ENCODE data around the gene NCK2.

The NCK2 gene

DNA sequence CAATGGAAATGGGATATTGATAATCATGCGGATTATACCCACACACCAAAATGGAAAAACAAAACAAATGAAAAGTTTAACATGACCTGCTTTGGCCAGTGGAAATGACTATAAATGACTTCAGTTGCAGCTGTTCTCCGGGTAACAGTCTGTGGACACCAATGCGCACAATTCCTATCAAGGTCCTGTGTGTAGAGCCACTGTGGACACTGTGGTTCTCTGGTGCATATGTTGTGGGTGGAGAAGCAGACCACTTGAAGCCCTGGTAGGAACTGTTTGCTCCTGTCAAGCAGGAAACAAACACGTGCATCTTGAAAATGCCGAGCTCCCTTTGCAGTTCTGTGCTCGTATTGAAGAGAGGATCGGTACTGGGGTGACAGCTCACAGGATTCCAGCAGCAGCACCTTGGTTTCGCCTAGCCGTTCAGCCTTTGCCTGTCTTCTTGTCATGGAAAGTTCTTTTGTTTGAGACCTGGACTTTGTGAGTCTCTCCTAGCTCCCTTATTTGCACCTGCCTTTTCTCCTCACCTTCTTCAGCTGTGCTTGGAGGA lies 32.9 kb downstream of the NCK2 start:
- DNase-seq (ENCODE audit: low spot score): no peak

DNA sequence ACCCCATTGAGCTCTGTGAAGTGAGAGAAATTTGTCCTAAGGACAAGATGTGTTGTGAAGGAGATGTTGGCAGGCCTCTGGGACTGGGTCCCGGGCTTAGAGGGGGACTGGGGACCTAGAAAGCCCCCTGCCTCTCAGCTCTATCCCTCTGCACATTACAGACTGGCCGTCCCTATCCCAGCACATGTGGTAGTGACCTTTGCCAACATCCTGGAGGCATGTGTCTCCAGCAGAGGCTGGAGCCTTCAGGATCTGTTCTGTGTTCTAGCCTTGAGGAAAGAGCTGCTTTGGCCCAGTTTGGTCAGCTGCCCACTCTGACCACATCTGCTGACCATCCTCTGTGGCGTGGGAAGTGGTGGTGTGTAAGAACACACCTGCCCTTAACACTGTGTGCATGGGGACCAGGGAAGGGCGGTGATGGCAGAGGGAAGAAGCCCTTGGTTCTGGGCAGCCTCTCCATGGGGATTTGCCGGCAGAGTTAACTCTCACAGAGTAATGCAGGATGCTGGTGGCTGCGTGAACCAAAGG lies 33.4 kb downstream of the NCK2 start:
- no peak for DNase-seq (ENCODE audit: low spot score)

DNA sequence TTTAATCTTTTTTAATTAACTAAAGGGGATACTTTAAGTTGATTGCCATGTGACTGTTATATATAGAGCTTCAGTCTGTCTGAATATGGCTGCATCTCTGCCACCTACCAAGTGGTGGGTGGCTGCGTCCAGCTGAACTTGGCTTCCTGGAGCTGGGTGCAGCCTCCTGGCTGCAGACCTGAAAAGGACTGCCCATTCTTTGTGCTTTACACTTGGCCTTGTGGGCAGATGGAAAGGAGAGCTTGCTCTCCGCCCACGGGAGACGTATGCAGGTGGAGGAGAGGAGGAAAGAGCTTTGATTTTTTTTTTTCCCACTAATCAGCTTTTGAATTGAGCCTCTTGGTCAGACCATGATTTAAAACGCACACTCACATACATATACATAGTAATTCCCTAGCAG lies 34.7 kb downstream of the NCK2 start:
- DNase-seq (ENCODE audit: low spot score): no peak

DNA sequence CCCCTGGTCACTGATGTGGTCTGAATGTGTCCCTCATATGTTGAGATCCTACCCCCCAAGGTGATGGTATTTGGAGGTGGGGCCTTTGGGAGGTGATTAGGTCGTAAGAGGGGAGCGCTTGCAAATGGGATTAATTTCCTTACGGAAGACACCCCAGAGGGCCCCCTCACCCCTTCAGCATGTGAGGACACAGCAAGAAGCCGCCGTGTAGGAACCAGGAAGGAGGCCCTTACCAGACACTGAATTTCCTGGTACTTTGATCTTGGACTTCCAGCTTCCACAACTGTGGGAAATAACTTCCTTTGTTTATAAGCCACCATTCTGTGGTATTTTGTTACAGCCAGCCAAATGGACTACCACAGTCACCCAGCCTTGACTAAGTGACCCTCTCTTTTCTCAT lies 35.9 kb downstream of the NCK2 start:
- DNase-seq (ENCODE audit: low spot score): no peak

DNA sequence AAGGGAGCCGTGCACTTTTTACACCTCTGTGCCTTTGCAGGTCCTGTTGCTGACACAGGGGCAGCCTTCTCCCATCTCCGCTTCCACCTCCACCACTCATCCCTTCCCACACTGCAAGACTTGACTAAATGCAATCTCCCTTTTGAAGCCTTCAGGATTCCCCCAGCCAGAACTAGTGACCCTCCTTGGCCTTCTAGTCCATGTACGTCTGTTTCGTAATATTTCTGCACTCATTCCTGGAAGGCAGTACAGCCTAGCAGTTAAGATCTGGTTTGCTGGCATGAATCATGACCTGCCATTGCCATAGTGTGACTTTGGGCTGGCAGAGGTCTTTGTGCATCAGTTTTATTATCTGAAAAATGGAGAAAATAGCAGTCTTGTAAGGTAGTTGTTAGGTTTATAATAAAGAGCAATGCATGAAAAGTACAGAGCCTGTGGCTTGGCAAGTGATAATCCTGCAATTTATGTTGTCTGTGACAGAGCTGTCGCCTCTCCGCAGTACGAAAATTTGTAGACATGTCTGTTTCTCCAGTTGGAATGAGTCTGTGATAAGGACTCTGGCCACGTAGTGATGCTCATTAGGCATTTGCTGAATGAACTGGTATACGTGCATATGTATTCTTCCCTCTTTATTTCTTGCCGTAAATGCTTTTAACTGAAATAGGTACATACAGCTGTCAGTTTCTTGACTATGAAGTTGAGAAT lies 36.7 kb downstream of the NCK2 start:
- DNase-seq (ENCODE audit: low spot score): no peak

DNA sequence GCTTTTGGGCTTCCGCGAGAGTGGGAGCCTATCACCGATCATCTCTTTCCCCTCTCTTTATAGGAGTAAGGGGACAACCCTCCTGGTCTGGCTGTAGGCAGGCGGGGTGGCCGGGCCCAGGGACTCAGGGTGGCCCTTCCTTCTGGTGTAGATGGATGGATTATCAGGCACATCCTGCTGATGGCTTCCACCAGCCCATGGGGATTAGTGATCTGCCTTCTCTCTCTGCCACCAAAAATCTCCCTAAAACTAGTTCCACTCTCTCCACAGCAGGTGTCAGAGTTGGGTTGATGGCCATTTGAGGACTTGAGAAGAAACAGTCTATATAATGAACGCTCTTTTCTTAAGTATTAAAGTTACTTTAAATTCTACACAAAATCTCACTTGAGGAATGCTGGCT lies 37.4 kb downstream of the NCK2 start:
- no peak for DNase-seq (ENCODE audit: low spot score)

DNA sequence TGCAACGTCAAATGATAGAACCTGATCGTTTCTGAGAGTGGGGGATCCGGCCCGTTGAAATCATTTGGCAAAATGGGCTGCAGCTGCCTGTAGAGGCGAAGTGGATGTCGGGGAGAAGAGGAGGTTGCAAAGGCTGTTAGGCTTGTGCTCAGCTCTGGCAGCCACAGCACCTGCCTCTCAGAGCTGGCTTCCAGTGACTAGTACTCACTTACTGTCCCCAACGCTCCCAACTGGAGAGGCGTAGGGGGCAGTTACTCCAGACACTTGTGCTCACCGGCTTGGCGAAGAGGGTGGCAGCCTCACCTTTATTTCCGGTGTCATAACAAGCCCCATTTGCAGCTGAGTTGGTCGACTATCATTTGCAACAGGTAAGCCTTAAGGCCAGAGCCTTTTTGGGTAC lies 37.9 kb downstream of the NCK2 start:
- DNase-seq (ENCODE audit: low spot score): no peak

DNA sequence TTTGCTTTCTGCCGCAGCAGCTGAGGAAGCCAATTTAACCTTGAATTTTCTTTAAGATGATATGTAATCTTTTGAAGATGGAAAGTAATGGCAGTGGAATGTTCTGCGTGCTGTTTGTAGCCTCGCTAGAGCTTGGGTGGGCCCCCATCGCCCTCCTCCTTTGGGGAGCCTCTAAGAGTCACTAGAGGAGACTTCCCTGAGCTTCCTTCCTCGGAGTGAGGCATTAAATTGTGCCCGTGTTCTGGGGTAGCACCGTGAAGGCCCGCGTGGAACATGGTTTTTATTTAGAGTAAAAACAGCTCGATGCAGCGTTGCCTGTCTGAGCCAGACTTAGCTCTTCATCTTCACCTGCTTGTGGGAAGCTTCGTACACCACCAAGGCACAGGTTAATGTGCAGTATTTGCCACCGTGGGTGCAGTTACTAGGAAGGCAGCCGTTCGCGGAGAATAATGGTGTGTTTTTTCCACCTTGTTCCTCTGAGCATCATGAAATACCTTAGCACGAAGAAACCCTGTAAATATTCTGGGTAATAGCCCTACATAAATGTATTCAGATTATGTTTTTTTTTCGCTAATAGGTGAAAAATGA lies 38.5 kb downstream of the NCK2 start:
- no peak for DNase-seq (ENCODE audit: low spot score)

DNA sequence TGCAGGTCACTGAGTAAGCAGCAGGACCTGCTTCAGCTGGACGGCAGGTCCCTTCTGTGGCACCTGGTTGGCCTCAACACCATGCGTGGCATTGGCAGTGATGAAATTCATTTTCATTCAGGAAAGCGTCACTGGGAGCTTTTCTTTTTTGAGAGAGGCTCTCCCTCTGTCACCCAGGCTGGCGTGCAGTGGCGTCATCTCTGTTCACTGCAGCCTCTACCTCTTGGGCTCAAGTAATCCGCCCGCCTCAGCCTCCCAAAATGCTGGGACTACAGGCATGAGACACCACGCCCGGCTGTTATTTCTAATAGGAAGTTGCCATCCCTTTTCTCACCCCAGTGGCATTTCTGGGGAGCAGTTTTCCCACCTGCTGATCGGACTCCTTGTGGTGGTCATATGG lies 39.3 kb downstream of the NCK2 start:
- DNase-seq (ENCODE audit: low spot score): no peak

DNA sequence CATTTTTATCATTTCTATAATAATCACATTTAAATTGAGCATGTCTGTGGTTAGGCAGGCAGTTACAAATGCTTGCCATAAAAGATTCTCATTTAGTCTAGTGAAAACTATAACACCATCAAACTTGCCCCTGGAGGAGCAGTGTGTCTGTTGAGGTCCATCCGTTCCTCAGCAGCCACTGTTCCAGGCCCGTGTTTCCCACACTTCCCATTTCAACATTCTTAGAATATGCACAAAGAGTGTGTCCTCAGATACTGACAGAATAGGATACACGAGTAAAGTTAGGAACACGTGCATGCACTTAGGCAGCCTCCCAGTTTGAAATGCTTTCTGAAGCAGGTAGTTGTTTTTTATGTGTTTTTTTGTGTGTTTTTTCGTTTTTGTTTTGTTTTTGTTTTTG lies 39.9 kb downstream of the NCK2 start:
- DNase-seq (ENCODE audit: low spot score): no peak

DNA sequence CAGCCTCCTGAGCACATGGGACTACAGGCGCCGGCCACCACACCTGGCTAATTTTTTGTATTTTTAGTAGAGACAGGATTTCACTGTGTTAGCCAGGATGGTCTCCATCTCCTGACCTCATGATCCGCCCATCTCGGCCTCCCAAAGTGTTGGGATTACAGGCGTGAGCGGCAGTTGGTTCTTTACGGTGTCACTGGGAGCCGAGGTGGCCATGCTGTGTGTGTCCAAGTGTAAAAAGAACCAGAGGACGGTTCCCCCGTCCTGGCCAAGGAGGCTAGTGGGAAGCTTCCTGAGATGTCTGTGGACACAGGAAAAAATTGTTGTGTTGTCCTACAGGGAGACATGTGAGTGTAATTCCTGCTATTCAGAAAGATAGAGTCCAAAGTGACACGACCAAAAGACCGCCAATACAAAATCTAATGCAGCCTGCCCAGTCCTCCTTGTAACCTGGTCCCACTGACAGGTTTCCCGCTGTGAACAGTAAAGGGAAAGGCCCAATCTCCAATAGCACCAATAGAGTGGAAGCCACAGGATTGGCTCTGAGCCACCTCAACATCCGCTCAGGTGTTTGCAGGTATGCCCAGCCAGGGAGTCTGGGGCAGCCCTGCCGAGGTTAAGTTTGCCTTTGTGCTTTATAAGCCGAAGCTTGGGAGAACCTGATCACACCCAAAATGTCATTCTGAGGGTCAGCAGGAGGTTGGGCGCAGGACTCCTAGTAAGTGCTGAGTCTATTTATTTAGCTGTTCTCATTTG lies 40.6 kb downstream of the NCK2 start:
- no peak for DNase-seq (ENCODE audit: low spot score)

DNA sequence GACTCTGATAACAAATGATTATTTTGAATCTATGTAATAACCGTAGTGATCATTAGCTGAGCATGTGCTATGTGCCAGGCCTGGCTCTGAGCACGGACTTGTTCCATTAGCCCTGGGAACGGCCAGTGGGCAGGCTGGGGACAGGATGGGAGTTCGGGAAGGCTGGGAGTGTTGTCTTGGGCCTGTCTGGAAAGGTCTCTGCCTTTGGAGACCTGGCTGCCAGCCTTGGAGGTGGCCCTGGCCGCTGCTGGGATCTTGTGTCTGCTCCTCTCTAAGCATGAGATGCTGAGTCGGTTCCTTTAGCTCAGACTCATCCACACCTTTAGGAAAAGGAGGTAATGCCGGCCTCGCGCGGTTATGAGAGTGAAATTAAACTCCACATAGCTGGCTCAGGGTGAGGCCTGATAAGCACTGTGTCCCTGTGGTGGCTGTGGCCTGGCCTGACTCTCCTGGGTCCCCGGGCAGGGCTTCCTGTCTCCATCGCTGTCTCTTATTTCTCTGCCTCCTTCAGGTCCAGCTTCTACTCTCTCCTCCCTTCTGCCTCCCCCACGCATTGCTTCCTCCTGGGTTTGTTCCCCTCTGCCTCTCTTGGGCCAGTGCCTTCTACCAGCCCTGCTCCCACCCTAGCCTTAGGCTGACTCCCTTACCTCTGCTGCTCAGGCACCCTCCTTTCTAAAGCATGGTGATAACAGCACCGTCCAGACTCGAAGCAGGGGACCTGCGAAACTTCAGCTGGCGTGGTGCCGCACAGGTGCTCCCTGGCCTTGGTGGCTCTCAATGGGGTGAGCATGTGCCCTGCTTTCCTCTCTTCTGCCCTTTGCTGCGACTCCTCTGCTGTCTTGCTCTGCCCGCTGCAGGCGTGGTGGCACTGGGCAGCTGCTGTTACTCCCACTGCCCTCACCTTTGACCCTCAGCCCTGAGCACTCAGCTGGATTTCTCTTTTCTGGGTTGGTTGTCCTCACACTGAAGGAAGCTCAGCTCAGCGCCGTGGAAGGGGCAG lies 41.8 kb downstream of the NCK2 start:
- DNase-seq (ENCODE audit: low spot score): no peak

DNA sequence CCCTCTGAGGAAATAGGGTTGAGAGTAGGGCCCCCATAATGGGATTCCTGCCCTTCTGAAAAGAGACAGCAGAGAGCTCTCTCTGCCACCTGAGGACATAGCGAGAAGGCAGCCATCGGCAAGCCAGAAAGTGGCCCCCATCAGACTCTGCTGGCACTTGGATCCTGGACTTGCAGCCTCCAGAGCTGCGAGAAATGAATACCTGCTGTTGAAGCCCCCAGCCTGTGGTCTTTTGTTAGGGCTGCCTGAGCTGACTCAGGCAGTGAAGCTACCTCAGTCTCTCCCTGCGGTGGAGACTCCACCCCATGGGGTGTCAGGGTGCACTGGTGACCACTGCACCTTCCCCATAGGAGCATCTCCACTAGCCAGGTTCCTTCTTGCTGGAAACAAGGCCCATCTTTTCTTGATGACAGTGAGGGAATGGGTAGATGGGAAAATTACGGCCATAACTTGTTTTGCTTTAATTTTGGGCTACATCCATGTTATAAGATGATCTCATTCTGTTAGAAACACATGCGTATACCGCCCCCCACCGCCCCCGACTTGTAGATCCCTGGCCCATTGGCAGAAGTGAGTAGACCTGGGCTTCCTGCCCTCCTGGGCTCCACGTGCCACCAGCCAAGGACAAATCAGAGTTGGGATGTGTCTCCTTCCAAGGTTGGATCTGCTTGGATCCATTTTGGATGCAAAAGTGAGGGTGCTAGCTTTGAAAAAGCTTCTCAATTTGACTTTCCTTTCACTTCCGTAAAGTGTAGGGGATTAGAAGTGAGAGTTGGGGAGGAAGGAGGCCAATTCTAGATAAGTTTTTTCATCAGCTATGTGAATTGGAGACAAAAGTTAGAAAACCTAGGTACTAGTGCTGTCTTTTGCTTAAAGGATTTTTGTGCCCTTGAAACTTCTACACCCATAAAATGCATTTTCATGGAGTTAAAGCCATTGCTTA lies 42.9 kb downstream of the NCK2 start:
- DNase-seq (ENCODE audit: low spot score): no peak

DNA sequence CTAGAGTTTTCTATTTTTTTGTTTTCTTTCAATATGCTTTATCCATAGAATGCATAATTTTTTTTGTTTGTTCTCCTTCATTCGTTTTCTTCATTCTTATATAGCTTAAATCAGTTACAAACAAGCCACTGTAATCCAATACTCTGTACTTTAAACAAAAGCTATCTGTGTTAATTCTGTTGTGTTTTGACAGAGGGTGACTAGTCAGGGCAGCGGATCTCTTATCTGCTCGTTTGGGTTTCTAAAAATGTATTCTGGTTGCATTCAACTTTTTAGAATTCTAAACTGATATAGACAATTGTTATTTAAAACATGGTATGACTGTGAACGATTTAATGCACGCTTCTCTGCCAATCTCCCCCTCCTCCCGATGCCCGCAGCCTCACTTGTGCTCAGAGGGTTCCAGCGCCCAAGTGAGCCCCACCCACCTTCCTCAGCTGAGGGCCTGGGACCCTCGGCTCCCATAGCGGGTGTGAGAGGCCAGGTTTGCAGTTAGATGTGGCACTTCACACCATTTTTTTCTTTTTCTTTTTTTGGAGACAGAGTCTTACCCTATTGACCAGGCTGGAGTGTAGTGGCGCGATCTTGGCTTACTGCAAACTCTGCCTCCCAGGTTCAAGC lies 44.1 kb downstream of the NCK2 start:
- no peak for DNase-seq (ENCODE audit: low spot score)

DNA sequence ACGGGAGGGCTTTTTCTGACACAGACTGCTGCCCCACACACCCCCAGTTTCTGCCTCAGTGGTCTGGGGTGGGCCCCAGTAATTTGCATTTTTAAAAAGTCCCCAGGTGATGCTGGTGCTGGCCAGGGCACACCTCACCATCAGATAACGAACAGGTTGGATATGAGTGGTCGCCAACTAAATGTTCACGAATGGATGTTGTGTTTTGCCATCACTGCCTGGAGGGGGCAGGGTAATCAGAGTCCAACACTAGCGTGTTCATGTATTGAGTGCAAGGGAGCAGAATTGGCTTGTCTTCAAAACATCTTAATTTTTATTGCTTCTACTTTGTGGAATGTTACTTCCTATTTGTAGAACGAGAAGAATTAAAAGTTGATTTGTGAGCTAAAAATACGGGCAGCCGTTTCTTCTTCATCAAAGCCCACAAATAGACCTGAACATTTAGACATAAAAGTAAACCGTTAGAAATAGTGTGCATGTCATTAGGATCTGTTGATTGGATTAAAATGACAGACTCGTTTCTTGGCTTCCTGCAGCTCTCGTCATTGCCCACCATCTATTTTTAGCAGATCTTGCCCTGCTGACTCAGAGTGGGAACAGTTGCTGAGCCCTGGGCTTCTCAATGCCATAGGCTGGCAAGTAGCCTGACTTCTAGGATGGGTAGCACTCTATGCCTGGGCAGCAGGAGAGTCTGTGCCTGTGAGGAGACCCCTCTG lies 45.2 kb downstream of the NCK2 start:
- no peak for DNase-seq (ENCODE audit: low spot score)

DNA sequence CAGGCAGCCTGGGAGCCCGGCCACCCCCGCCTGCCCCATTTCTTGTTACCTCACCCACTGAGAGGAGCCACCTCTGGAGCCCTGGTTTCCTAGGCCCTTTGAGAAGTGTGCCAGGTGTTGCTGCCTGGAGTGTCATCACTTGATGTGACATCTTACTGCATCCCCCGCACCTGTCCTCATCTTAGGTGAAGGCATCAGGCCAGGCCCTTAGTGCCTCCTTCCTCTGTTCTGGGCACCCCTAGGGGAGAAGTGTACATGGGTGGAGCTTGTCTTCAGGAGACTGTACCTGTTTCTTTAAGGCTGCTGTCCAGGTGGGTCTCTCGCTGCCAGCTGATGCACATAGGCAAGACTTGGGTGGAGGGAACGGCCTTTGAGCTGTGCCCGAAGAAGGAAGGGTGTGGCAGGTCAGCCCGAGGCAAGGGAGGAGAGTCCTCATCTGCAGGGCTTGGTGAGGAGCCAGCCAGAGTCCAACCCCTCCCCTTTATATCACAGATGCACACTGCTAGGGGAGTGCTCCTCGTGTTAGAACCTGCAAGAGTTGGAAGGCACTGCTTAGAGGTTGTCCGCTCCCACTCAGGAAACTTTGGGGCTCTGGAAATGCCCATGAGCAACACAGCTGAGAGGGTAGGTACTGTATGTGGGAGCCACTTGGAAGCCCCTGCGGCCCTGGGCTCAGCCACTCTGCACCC lies 45.9 kb downstream of the NCK2 start:
- DNase-seq (ENCODE audit: low spot score): no peak

DNA sequence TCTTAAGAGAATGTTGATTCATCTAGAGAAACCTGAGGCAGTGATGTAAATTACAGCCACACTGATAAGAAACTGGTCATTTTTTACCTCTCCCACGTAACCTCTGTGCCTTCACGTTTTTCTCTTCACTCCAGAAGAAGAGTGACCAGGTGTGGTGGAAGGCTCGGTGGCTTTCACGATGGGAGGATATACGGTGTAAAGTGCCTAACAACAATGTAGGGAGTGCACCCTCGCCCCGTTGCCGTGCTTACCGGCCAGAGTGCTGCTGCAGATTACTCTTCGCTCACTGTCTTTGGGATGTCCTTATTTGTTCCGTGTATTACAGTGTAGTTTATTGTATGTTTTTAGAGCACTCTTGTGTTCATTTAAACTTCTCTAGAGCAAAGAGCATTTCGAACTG lies 46.5 kb downstream of the NCK2 start:
- no peak for DNase-seq (ENCODE audit: low spot score)

DNA sequence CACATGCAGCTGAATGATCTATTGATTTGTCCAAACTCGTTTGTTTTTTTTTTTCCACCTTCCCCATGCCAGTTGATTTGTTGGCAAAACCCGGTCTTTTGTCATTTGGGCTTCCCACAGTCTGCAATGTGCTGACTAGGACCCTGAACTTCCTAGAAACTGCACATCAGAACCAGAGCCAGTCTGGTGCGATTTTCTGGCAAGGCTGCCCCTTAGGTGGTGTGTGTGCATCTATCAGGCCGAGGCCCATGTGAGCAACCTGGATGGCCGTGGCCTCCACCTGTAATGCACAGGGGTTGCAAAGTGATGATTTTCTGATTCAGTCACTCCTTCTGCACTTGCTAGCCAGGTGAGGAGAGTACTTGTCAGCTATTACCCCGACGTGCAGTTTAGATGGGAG lies 47.8 kb downstream of the NCK2 start:
- no peak for DNase-seq (ENCODE audit: low spot score)
